CD14-positive monocyte (primary cell): Measurements from ENCODE around the gene PIEZO1. TPM values are rescaled to one million over a fixed set of nuclear protein-coding genes. Genes with fewer than 3 reads are reported as not detected.
A peak's percentile ranks its signal among the peaks of the same experiment; 100 is the strongest.

ENCODE experiments used
- DNase-seq, 3 donors: peaks; one replicate each; pipeline ENCODE4 v3.0.0-alpha.2; 2011 to 2022
- H2AFZ ChIP-seq: 2 replicates; pipeline ENCODE4 v1.6.0; 2012; ENCODE audit warnings: mild to moderate bottlenecking, low read depth, low read length, inconsistent platforms; ENCODE audit not compliant: insufficient read depth, poor library complexity, severe bottlenecking
- H3K27ac ChIP-seq, 2 donors: 1 replicate in 1 of 2; 2 replicates in 1 of 2; pipeline ENCODE4 v1.5.1; 2012 to 2013; ENCODE audit warnings: low read length in 2 of 2, control low read depth in 1 of 2, inconsistent platforms in 1 of 2, low read depth in 1 of 2, mild to moderate bottlenecking in 1 of 2
- H3K27me3 ChIP-seq, 2 donors: one replicate each; pipeline versions ENCODE4 v1.6.0 to v1.6.1; 2011 to 2013; ENCODE audit warnings: low read length in 2 of 2; ENCODE audit not compliant: control insufficient read depth in 2 of 2, insufficient read depth in 2 of 2
- H3K36me3 ChIP-seq, 2 donors: replicated peaks in 1 of 2; 1 replicate in 1 of 2; 2 replicates in 1 of 2; pipeline versions ENCODE4 v1.5.1 to v1.6.1; 2012 to 2013; ENCODE audit warnings: low read length in 2 of 2, control low read depth in 1 of 2, inconsistent platforms in 1 of 2, mild to moderate bottlenecking in 1 of 2; ENCODE audit not compliant: insufficient read depth in 2 of 2, control insufficient read depth in 1 of 2
- H3K4me1 ChIP-seq, 2 donors: 1 replicate in 1 of 2; 2 replicates in 1 of 2; pipeline versions ENCODE4 v1.5.1 to v1.6.1; 2012 to 2013; ENCODE audit warnings: low read length in 2 of 2, control low read depth in 1 of 2, inconsistent platforms in 1 of 2, mild to moderate bottlenecking in 1 of 2, moderate library complexity in 1 of 2; ENCODE audit not compliant: insufficient read depth in 2 of 2, control insufficient read depth in 1 of 2
- H3K4me2 ChIP-seq: replicated peaks from 2 replicates; pipeline ENCODE3; 2012; ENCODE audit warnings: low read length, moderate library complexity, mild to moderate bottlenecking; ENCODE audit not compliant: poor library complexity, severe bottlenecking; ENCODE audit errors: extremely low read depth
- H3K4me3 ChIP-seq, 3 experiments: fragments of 200-600 bp in 1 of 3; sonication (generic) in 1 of 3; replicated peaks in 1 of 3; 1 replicate in 2 of 3; 2 replicates in 1 of 3; pipeline ENCODE4 v1.5.1; 2011 to 2013; ENCODE audit warnings: low read length in 3 of 3, mild to moderate bottlenecking in 3 of 3, control low read depth in 2 of 3, low read depth in 2 of 3, inconsistent platforms in 1 of 3, moderate library complexity in 1 of 3
- H3K79me2 ChIP-seq: 2 replicates; pipeline ENCODE4 v1.6.0; 2012; ENCODE audit warnings: mild to moderate bottlenecking, control low read depth, inconsistent platforms, low read length, moderate library complexity; ENCODE audit not compliant: insufficient read depth
- H3K9ac ChIP-seq: 2 replicates; pipeline ENCODE4 v1.6.0; 2017; ENCODE audit warnings: low read length, mild to moderate bottlenecking; ENCODE audit not compliant: insufficient read depth, poor library complexity, severe bottlenecking
- H3K9me3 ChIP-seq, 2 donors: replicated peaks in 1 of 2; 1 replicate in 1 of 2; 2 replicates in 1 of 2; pipeline versions ENCODE4 v1.5.1 to v1.6.1; 2012 to 2013; ENCODE audit warnings: low read length in 2 of 2, control low read depth in 1 of 2; ENCODE audit not compliant: control insufficient read depth in 1 of 2, insufficient read depth in 1 of 2
- H4K20me1 ChIP-seq: 2 replicates; pipeline ENCODE4 v1.6.0; 2012; ENCODE audit warnings: mild to moderate bottlenecking, low read length, control low read depth, moderate library complexity; ENCODE audit not compliant: insufficient read depth
- H3K27ac Mint-ChIP-seq, 7 donors: one replicate each; pipeline ENCODE4 v1.8.0; 2020; ENCODE audit warnings: mild to moderate bottlenecking in 7 of 7, mixed read lengths in 7 of 7, moderate library complexity in 6 of 7, inconsistent platforms in 2 of 7
- H3K27me3 Mint-ChIP-seq, 3 donors: one replicate each; pipeline ENCODE4 v1.8.0; 2021 to 2022; ENCODE audit warnings: low read depth in 3 of 3, mild to moderate bottlenecking in 3 of 3, mixed read lengths in 3 of 3, moderate library complexity in 3 of 3, inconsistent platforms in 1 of 3
- H3K36me3 Mint-ChIP-seq, 2 donors: one replicate each; pipeline ENCODE4 v1.8.0; 2020; ENCODE audit warnings: mixed read lengths in 2 of 2, inconsistent platforms in 1 of 2, mild to moderate bottlenecking in 1 of 2
- H3K4me1 Mint-ChIP-seq: one replicate; pipeline ENCODE4 v1.8.0; 2020; ENCODE audit warnings: mild to moderate bottlenecking, mixed read lengths
- H3K4me3 Mint-ChIP-seq, 2 donors: one replicate each; pipeline ENCODE4 v1.8.0; 2020; ENCODE audit warnings: mild to moderate bottlenecking in 2 of 2, mixed read lengths in 2 of 2, moderate library complexity in 1 of 2
- H3K9me3 Mint-ChIP-seq, 7 donors: one replicate each; pipeline ENCODE4 v1.8.0; 2020 to 2022; ENCODE audit warnings: mixed read lengths in 7 of 7, mild to moderate bottlenecking in 6 of 7, moderate library complexity in 6 of 7, inconsistent platforms in 2 of 7
- CTCF ChIP-seq: fragments of 200-600 bp; IDR thresholded peaks from one replicate; pipeline ENCODE4 v1.8.0; 2022; ENCODE audit warnings: antibody characterized with exemption, mild to moderate bottlenecking
- WGBS: methylation state at CpG from one replicate; pipeline ENCODE4 v1.1.5; 2013; ENCODE audit warnings: missing lambda C conversion rate; ENCODE audit not compliant: insufficient coverage; 5-methylcytosine and 5-hydroxymethylcytosine counted together
- intact Hi-C, 2 donors: fragments of 100-400 bp; cut with micrococcal nuclease; formaldehyde crosslinking; loops; one replicate each; pipeline versions ENCODE4 v1.15.0 to v1.15.1; 2023
- polyA minus RNA-seq: library from RNA; depleted of rRNA, polyadenylated mRNA; stranded (reverse); fragments of >200 nt; gene quantifications from 2 replicates; pipeline ENCODE4 v1.2.3, GENCODE V29; 2012
- polyA plus RNA-seq, 3 donors: library from polyadenylated mRNA; depleted of rRNA in 1 of 3; unstranded in 2 of 3; stranded (reverse) in 1 of 3; fragments of 300-500 nt in 2 of 3; fragments of >200 nt in 1 of 3; fragmentation: Illumina TruSeq in 2 of 3; gene quantifications; 1 replicate in 2 of 3; 2 replicates in 1 of 3; pipeline ENCODE4 v1.2.3, GENCODE V29; 2012 to 2021
- total RNA-seq, 12 experiments: library from RNA in 1 of 12; stranded (reverse) in 1 of 12; fragments of 120-200 nt in 1 of 12; gene quantifications; one replicate each; pipeline ENCODE4 v1.2.4 and lab custom pipeline; 2013 to 2026; ENCODE audit warnings: mixed read lengths in 6 of 12, inconsistent platforms in 1 of 12

PIEZO1 gene
- 104 TPM for total RNA-seq (2013)
- polyA plus RNA-seq (100 to 1,000 TPM in 1 of 3 donors, 10 to 100 TPM in 2; 10.2 to 405 (median 15.0) TPM), polyA minus RNA-seq (205 and 279 TPM in 2 replicates), total RNA-seq (lab: John Stamatoyannopoulos, UW) (54.8 to 240 (median 152) reads per million in 11 experiments)

GRCh38 chr16:88785106-88785924 is at the start of gene PIEZO1:
TSS of gene PIEZO1 (minus strand) at chr16:88785220. CDS start at chr16:88784964, 256 bp downstream.
- no peaks in the 10 kb centered on the region for H3K36me3 ChIP-seq
- H3K27ac ChIP-seq = peak within 1 kb of the TSS; percentile 86 to 99
- Mint-ChIP-seq H3K36me3 (no peaks in the 10 kb centered on the region), H3K9me3 (no peaks in the 10 kb centered on the region), H3K4me3 (peak within 1 kb of the TSS; percentile 90 to 93), H3K4me1 (peaks cover 48% of the 10 kb centered on the region), H3K27ac (peak within 1 kb of the TSS in 6 of 7 donors; percentile 87 to 95 (median 90)), H3K27me3 (peaks cover 0 to 3% (median 0%) of the 10 kb centered on the region in 3 donors)
- H3K27me3 ChIP-seq = no peaks in the 10 kb centered on the region
- 4% methylated on average over 97 of the region's 110 CpGs for WGBS
- intact Hi-C loops = loop anchor here (2.0 to 10.0 kb wide), 2 partner anchors 43 to 1159 kb away; partner anchors contain the start of gene DEF8 (in 1 of the 2)
- peaks cover 56 to 64% of the 10 kb centered on the region in 2 donors for H3K4me1 ChIP-seq
- DNase-seq = peak; percentile 62 to 75 (median 71)
- H2AFZ ChIP-seq = peak within 1 kb of the TSS; percentile 66
- H3K9ac ChIP-seq = peak within 1 kb of the TSS; percentile 84
- peak; percentile 97 for TF ChIP-seq CTCF
- peaks cover 31% of the 10 kb centered on the region for H4K20me1 ChIP-seq
- no peaks in the 10 kb centered on the region for H3K9me3 ChIP-seq
- peak within 1 kb of the TSS; percentile 47 to 80 (median 73) for H3K4me3 ChIP-seq
- H3K4me2 ChIP-seq = peak within 1 kb of the TSS; percentile 90
- H3K79me2 ChIP-seq = peaks cover 44% of the 10 kb centered on the region

GRCh38 chr16:88834670-88835069 is 49.6 kb upstream of the PIEZO1 start:
- no peak overlapping the region for H3K9ac ChIP-seq
- H3K9me3 Mint-ChIP-seq = no peaks in the 10 kb centered on the region
- H3K36me3 Mint-ChIP-seq = peaks cover 33 to 48% of the 10 kb centered on the region in 2 donors
- no peaks in the 10 kb centered on the region for H3K27me3 ChIP-seq
- no peak overlapping the region for H3K27ac ChIP-seq
- H3K27ac Mint-ChIP-seq = peak overlapping the region in 1 of 7 donors; percentile 68
- WGBS = 95% methylated on average over 11 of the region's 13 CpGs
- H4K20me1 ChIP-seq = peaks cover 10% of the 10 kb centered on the region
- no peaks in the 10 kb centered on the region for H3K27me3 Mint-ChIP-seq
- TF ChIP-seq CTCF = no peak
- H3K9me3 ChIP-seq = no peaks in the 10 kb centered on the region
- peaks cover 1% of the 10 kb centered on the region for H3K4me1 Mint-ChIP-seq
- peaks cover 4% of the 10 kb centered on the region in 2 donors for H3K4me1 ChIP-seq
- H3K4me3 ChIP-seq = no peak overlapping the region
- H3K4me3 Mint-ChIP-seq = no peak overlapping the region
- H3K4me2 ChIP-seq = no peak overlapping the region
- no peak overlapping the region for H2AFZ ChIP-seq
- intact Hi-C loops = no loop called here
- H3K36me3 ChIP-seq = peaks cover 40 to 49% of the 10 kb centered on the region in 2 donors
- no peak for DNase-seq
- H3K79me2 ChIP-seq = no peaks in the 10 kb centered on the region
